ENCODE data around the gene HDAC10. TPM values are rescaled to one million over a fixed set of nuclear protein-coding genes. Genes with fewer than 3 reads are reported as not detected.

HDAC10 gene
- total RNA-seq, 1 experiment from 2014 or later: 21.4 TPM

DNA sequence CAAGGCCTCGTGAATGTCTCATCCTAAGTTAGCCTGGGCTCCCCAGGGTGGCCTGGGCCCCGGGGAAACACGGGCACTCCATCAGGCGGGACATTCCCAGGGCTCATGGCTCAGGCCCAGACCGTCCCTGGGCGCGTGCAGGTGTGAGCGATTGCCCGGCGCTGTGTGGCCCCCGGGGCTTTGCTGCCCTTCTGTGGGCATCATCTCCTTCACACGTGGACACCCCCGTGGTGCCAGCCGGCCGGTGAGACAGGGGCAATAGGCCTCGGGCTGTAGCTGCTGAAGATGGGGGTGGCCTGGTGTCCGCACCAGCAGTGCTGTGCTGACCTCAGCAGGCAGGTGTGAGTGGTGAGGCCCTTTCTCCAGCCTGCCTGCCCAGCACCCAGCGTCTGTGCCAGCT lies 54.8 kb downstream of the HDAC10 start:
- H3K4me3 ChIP-seq: no peak overlapping the region
- H3K36me3 ChIP-seq: peaks cover 15% of the 10 kb centered on the region
- no peaks in the 10 kb centered on the region; the same call in 1 of the 2 replicates for H3K4me1 ChIP-seq
- no peak for DNase-seq
- H3K9me3 ChIP-seq (replicated peaks): no peaks in the 10 kb centered on the region
- no peaks in the 10 kb centered on the region for H3K27me3 ChIP-seq
- no peak overlapping the region for H3K27ac ChIP-seq

Other genes with a start within 250 kb of the HDAC10 start
- gene IL17REL, start 238.5 kb downstream of the HDAC10 start, total RNA-seq (2014; rRNA removed; shearing (Covaris generic)): not detected in 2 replicates
- gene TTLL8, start 193.0 kb downstream of the HDAC10 start, total RNA-seq (2014; rRNA removed; shearing (Covaris generic)): not detected in 2 replicates
- 0.04 and 0.18 TPM in 2 replicates for gene MLC1, start 165.8 kb downstream of the HDAC10 start, total RNA-seq (2014; rRNA removed; shearing (Covaris generic))
- gene MOV10L1, start 161.3 kb downstream of the HDAC10 start, total RNA-seq (2014; rRNA removed; shearing (Covaris generic)): not detected in 2 replicates
- gene PANX2, start 80.5 kb downstream of the HDAC10 start, total RNA-seq (2014; rRNA removed; shearing (Covaris generic)): not detected in 2 replicates
- gene TRABD, start 65.4 kb downstream of the HDAC10 start, total RNA-seq (2014; rRNA removed; shearing (Covaris generic)): 38.7 and 39.1 TPM in 2 replicates
- gene SELENOO, start 50.3 kb downstream of the HDAC10 start, total RNA-seq (2014; rRNA removed; shearing (Covaris generic)): 15.4 and 16.4 TPM in 2 replicates
- gene TUBGCP6, start 6.2 kb downstream of the HDAC10 start, total RNA-seq (2014; rRNA removed; shearing (Covaris generic)): 27.8 and 40.2 TPM in 2 replicates
- gene MAPK12, start 10.4 kb upstream of the HDAC10 start, total RNA-seq (2014; rRNA removed; shearing (Covaris generic)): 52.0 and 54.0 TPM in 2 replicates
- gene MAPK11, start 19.1 kb upstream of the HDAC10 start, total RNA-seq (2014; rRNA removed; shearing (Covaris generic)): 3.2 and 4.2 TPM in 2 replicates
- gene PLXNB2, start 56.4 kb upstream of the HDAC10 start, total RNA-seq (2014; rRNA removed; shearing (Covaris generic)): 104 and 109 TPM in 2 replicates
- 0.08 and 0.18 TPM in 2 replicates for gene DENND6B, start 75.7 kb upstream of the HDAC10 start, total RNA-seq (2014; rRNA removed; shearing (Covaris generic))
- 51.6 and 60.6 TPM in 2 replicates for gene PPP6R2, start 92.1 kb upstream of the HDAC10 start, total RNA-seq (2014; rRNA removed; shearing (Covaris generic))
- 90.2 and 100 TPM in 2 replicates for gene SBF1, start 223.8 kb upstream of the HDAC10 start, total RNA-seq (2014; rRNA removed; shearing (Covaris generic))
- not detected in 2 replicates for gene ADM2, start 230.3 kb upstream of the HDAC10 start, total RNA-seq (2014; rRNA removed; shearing (Covaris generic))
- not detected in 2 replicates for gene MIOX, start 235.6 kb upstream of the HDAC10 start, total RNA-seq (2014; rRNA removed; shearing (Covaris generic))

All from SJCRH30 (cell line).